GM12891 (cell line): ENCODE measurements around the gene SCAPER.

Experiments used
- POLR2A ChIP-seq: IDR thresholded peaks from 2 replicates; pipeline ENCODE4 v1.6.1; 2011; ENCODE audit warnings: low read depth, low read length, control low read depth
- POLR2AphosphoS5 ChIP-seq: IDR thresholded peaks from 2 replicates; pipeline ENCODE4 v1.6.1; 2011; ENCODE audit warnings: low read depth, low read length, control low read depth
- POU2F2 ChIP-seq: IDR thresholded peaks from 2 replicates; pipeline ENCODE4 v1.6.1; 2011; ENCODE audit warnings: low read depth, mild to moderate bottlenecking, control low read depth, low read length, moderate library complexity
- TAF1 ChIP-seq: IDR thresholded peaks from 2 replicates; pipeline ENCODE4 v1.6.1; 2011; ENCODE audit warnings: low read depth, low read length, control low read depth

GRCh38 chr15:76684002-76684401 lies 221.1 kb downstream of the SCAPER start:
- TF ChIP-seq POLR2A (no peak), POLR2AphosphoS5 (no peak), TAF1 (no peak), POU2F2 (no peak)
